ENCODE results near the gene MRC1.

DNA sequence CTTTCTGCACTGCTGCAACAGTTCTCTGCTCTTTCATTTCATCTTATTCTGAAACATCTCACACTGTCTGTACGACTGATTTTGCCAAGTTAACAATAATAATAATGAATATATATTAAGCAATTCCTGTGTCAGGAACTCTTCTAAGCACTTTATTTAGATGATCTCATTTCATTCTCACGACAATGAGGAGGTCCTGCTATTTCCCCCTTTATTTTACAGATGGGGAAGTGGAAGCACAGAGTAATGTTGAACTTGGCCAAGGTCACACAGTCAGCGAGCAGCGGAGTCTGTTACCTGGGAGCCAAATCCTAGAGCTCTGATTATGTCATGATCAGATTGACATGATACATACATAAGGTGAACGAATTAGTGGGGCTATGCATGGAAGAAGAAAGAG is 5.8 kb downstream of the MRC1 start:
- TF ChIP-seq, protein P1, sequence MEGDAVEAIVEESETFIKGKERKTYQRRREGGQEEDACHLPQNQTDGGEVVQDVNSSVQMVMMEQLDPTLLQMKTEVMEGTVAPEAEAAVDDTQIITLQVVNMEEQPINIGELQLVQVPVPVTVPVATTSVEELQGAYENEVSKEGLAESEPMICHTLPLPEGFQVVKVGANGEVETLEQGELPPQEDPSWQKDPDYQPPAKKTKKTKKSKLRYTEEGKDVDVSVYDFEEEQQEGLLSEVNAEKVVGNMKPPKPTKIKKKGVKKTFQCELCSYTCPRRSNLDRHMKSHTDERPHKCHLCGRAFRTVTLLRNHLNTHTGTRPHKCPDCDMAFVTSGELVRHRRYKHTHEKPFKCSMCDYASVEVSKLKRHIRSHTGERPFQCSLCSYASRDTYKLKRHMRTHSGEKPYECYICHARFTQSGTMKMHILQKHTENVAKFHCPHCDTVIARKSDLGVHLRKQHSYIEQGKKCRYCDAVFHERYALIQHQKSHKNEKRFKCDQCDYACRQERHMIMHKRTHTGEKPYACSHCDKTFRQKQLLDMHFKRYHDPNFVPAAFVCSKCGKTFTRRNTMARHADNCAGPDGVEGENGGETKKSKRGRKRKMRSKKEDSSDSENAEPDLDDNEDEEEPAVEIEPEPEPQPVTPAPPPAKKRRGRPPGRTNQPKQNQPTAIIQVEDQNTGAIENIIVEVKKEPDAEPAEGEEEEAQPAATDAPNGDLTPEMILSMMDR (optimal IDR thresholded peaks at IDR 0.05 in 1 of 3, IDR thresholded peaks at IDR 0.05 in 1 of 3, conservative IDR thresholded peaks at IDR 0.05 in 1 of 3; ENCODE audit: extremely low read depth in 1 of 3, insufficient read depth in 2 of 3, low read length in 3 of 3) = no peak
- no peak for TF ChIP-seq EZH2 (IDR thresholded peaks at IDR 0.05; ENCODE audit: low read length)
